OCI-LY1 (cell line): ENCODE data around the gene IMP3.

Experiments used
- H2AFZ ChIP-seq: fragments of 200-600 bp; sonication (generic), shearing (Covaris generic); 2 replicates; pipeline ENCODE4 v1.6.0; 2014; ENCODE audit warnings: antibody characterized with exemption, mild to moderate bottlenecking, low read length
- H3F3A ChIP-seq: fragments of 200-600 bp; sonication (generic), shearing (Covaris generic); 2 replicates; pipeline ENCODE4 v1.6.0; 2014; ENCODE audit warnings: mild to moderate bottlenecking, antibody characterized with exemption, low read length, moderate library complexity; ENCODE audit not compliant: insufficient read depth
- H3K27ac ChIP-seq: fragments of 200-600 bp; sonication (generic); 2 replicates; pipeline ENCODE4 v1.5.1; 2014; ENCODE audit warnings: low read length, mixed run types, mild to moderate bottlenecking, low read depth; ENCODE audit not compliant: poor library complexity, severe bottlenecking
- H3K27me3 ChIP-seq: fragments of 200-600 bp; sonication (generic); 2 replicates; pipeline ENCODE4 v1.6.0; 2014; ENCODE audit warnings: antibody characterized with exemption, mild to moderate bottlenecking, low read length, moderate library complexity; ENCODE audit not compliant: insufficient read depth
- H3K36me3 ChIP-seq: fragments of 200-600 bp; sonication (generic); 2 replicates; pipeline ENCODE4 v1.6.1; 2014; ENCODE audit warnings: mild to moderate bottlenecking, antibody characterized with exemption, low read length, moderate library complexity, mixed read lengths; ENCODE audit not compliant: insufficient read depth
- H3K4me1 ChIP-seq: fragments of 200-600 bp; sonication (generic); 2 replicates; pipeline ENCODE4 v1.5.1; 2014; ENCODE audit warnings: mild to moderate bottlenecking, low read length, moderate library complexity; ENCODE audit not compliant: insufficient read depth, severe bottlenecking
- H3K4me2 ChIP-seq: fragments of 200-600 bp; sonication (generic), shearing (Covaris generic); 2 replicates; pipeline ENCODE4 v1.6.1; 2014; ENCODE audit warnings: low read length
- H3K4me3 ChIP-seq: fragments of 200-600 bp; sonication (generic); 2 replicates; pipeline ENCODE4 v1.5.1; 2014; ENCODE audit warnings: low read length, low read depth, mild to moderate bottlenecking, mixed read lengths; ENCODE audit not compliant: poor library complexity, severe bottlenecking
- H3K79me2 ChIP-seq: fragments of 200-600 bp; shearing (Covaris generic); 2 replicates; pipeline ENCODE4 v1.6.1; 2016; ENCODE audit warnings: mixed run types, low read length, mixed read lengths; ENCODE audit not compliant: insufficient read depth
- H3K9ac ChIP-seq: fragments of 200-600 bp; sonication (generic), shearing (Covaris generic); 2 replicates; pipeline ENCODE4 v1.6.1; 2014; ENCODE audit warnings: mild to moderate bottlenecking, low read length, mixed read lengths
- H3K9me2 ChIP-seq: fragments of 200-600 bp; sonication (generic), shearing (Covaris generic); 2 replicates; pipeline ENCODE4 v1.6.1; 2014; ENCODE audit warnings: low read depth, mild to moderate bottlenecking, low read length, mixed read lengths
- H3K9me3 ChIP-seq: fragments of 200-600 bp; shearing (Covaris generic); 2 replicates; pipeline ENCODE4 v1.6.1; 2014; ENCODE audit warnings: low read length, mixed read lengths
- H4K20me1 ChIP-seq: fragments of 200-600 bp; sonication (generic), shearing (Covaris generic); 2 replicates; pipeline ENCODE4 v1.6.0; 2016; ENCODE audit warnings: mild to moderate bottlenecking, low read length; ENCODE audit not compliant: insufficient read depth
- EZH2 ChIP-seq: fragments of 200-600 bp; sonication (generic), shearing (Covaris generic); IDR thresholded peaks from 2 replicates; pipeline ENCODE4 v1.8.0; 2017; ENCODE audit warnings: borderline replicate concordance, mixed run types, mild to moderate bottlenecking, antibody characterized with exemption, low read length, moderate library complexity, mixed read lengths
- TF ChIP-seq, protein P1 (sequence below): fragments of 200-600 bp; sonication (generic), shearing (Covaris generic); IDR thresholded peaks from 2 replicates; pipeline ENCODE4 v1.5.1; 2017; ENCODE audit warnings: mild to moderate bottlenecking, antibody characterized with exemption, low read length, moderate library complexity, mixed read lengths

IMP3 gene

GRCh38 chr15:75677465-75678323, 37.7 kb upstream of the IMP3 start:
- H3K36me3 ChIP-seq, result no peaks in the 10 kb centered on the region
- no peaks in the 10 kb centered on the region for H4K20me1 ChIP-seq
- no peak overlapping the region for H2AFZ ChIP-seq
- no peaks in the 10 kb centered on the region for H3K9me2 ChIP-seq
- no peak overlapping the region for H3K4me3 ChIP-seq
- no peak for TF ChIP-seq EZH2
- TF ChIP-seq, protein P1, sequence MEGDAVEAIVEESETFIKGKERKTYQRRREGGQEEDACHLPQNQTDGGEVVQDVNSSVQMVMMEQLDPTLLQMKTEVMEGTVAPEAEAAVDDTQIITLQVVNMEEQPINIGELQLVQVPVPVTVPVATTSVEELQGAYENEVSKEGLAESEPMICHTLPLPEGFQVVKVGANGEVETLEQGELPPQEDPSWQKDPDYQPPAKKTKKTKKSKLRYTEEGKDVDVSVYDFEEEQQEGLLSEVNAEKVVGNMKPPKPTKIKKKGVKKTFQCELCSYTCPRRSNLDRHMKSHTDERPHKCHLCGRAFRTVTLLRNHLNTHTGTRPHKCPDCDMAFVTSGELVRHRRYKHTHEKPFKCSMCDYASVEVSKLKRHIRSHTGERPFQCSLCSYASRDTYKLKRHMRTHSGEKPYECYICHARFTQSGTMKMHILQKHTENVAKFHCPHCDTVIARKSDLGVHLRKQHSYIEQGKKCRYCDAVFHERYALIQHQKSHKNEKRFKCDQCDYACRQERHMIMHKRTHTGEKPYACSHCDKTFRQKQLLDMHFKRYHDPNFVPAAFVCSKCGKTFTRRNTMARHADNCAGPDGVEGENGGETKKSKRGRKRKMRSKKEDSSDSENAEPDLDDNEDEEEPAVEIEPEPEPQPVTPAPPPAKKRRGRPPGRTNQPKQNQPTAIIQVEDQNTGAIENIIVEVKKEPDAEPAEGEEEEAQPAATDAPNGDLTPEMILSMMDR, result no peak
- H3K9me3 ChIP-seq, result no peaks in the 10 kb centered on the region
- H3K9ac ChIP-seq, result no peak overlapping the region
- no peak overlapping the region for H3K4me2 ChIP-seq
- H3K4me1 ChIP-seq, result no peaks in the 10 kb centered on the region
- H3F3A ChIP-seq, result no peaks in the 10 kb centered on the region
- H3K27ac ChIP-seq, result no peak overlapping the region
- no peaks in the 10 kb centered on the region for H3K27me3 ChIP-seq
- H3K79me2 ChIP-seq, result no peaks in the 10 kb centered on the region

GRCh38 chr15:75676688-75677464, 36.9 kb upstream of the IMP3 start:
- Histone ChIP-seq H3K27ac (no peak overlapping the region), H3K36me3 (no peaks in the 10 kb centered on the region), H3K9me3 (no peaks in the 10 kb centered on the region), H3K27me3 (no peaks in the 10 kb centered on the region), H3K4me1 (no peaks in the 10 kb centered on the region), H3F3A (no peaks in the 10 kb centered on the region), H3K79me2 (no peaks in the 10 kb centered on the region), H3K4me2 (no peak overlapping the region), H3K9ac (no peak overlapping the region), H3K4me3 (no peak overlapping the region), H4K20me1 (no peaks in the 10 kb centered on the region), H3K9me2 (no peaks in the 10 kb centered on the region), H2AFZ (no peak overlapping the region)
- no peak for TF ChIP-seq EZH2
- TF ChIP-seq, protein P1, result no peak

DNA sequence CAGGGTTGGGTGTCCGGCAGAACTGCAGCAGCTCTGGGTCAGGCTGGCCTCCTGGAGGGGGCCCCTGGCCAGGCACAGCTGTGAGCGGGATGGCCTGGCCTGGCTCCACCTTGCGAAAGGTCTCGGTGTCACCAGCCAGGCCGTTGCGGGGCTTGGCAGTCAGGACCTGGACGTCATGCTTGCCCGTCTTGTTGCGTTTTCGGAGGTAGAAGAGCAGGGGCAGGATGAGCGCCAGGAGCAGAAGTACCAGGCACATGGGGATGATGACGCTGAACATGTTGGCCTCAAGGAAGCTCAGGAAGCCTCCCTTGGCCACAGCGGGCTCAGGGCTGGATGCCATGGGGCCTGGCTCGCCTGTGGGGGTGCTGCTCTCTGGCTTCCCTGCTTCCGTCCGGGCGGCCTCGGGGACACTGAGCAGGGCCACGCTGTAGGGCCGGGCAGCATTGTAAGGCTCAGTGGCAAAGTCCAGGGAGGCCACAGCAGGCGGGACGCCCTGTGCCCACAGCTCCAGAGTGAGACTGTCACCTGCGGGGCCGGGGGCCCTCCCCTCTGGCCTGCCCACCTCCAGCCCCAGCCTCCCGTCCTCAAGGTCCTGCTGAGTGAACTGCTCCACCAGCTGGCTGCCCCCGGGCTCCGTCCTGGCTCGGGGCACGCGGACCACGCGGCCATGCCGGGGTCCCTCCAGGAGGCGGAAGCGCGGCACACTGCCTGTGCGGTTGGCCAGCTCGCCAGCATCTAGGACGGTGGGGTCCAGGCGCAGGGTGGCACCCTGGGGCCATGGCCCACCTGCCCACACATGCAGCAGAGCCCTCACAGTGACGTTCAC, 35.8 kb upstream of the IMP3 start:
- no peaks in the 10 kb centered on the region for H3F3A ChIP-seq
- H3K4me1 ChIP-seq, result no peaks in the 10 kb centered on the region
- no peak overlapping the region for H2AFZ ChIP-seq
- TF ChIP-seq, protein P1, result no peak
- TF ChIP-seq EZH2, result no peak
- 0 out of 2 replicates have a peak, but pooled peaks cover 3% of the 10 kb centered on the region for H3K27me3 ChIP-seq
- no peaks in the 10 kb centered on the region for H4K20me1 ChIP-seq
- no peak overlapping the region for H3K27ac ChIP-seq
- no peaks in the 10 kb centered on the region for H3K9me2 ChIP-seq
- H3K4me3 ChIP-seq, result no peak overlapping the region
- no peak overlapping the region for H3K9ac ChIP-seq
- H3K79me2 ChIP-seq, result no peaks in the 10 kb centered on the region
- H3K36me3 ChIP-seq, result no peaks in the 10 kb centered on the region
- no peaks in the 10 kb centered on the region for H3K9me3 ChIP-seq
- no peak overlapping the region for H3K4me2 ChIP-seq
